ENCODE results near the gene FNDC10. TPM values are rescaled to one million over a fixed set of nuclear protein-coding genes. Genes with fewer than 3 reads are reported as not detected.

The FNDC10 gene
- total RNA-seq, 2 experiments from 2014 or later = 0.94 to 1.2 TPM

GRCh38 chr1:1631782-1632420 is 32.0 kb upstream of the FNDC10 start, which contains the start of gene MMP23B:
Gene MMP23B (plus strand): TSS chr1:1632173. CDS start chr1:1632219, 46 bp downstream.
- H3K4me1 Mint-ChIP-seq (ENCODE audit: low read depth) = peaks cover 4% of the 10 kb centered on the region
- intact Hi-C loops (cut with micrococcal nuclease) = no loop called here
- H3K4me3 Mint-ChIP-seq = no peak within 1 kb of the TSS
- H3K9me3 Mint-ChIP-seq = no peaks in the 10 kb centered on the region
- peaks cover 2% of the 10 kb centered on the region for H3K36me3 Mint-ChIP-seq (ENCODE audit: low read depth)
- H3K27me3 Mint-ChIP-seq (ENCODE audit: low read depth) = peaks cover 4% of the 10 kb centered on the region
- CTCF ChIA-PET = no interaction called here
- no peak for DNase-seq
- H3K27ac Mint-ChIP-seq = no peak within 1 kb of the TSS

- Mint-ChIP-seq H3K4me3 (no peak overlapping the region), H3K36me3 (ENCODE audit: low read depth) (peaks cover 2% of the 10 kb centered on the region), H3K4me1 (ENCODE audit: low read depth) (peaks cover 4% of the 10 kb centered on the region), H3K27me3 (ENCODE audit: low read depth) (peaks cover 4% of the 10 kb centered on the region), H3K27ac (no peak overlapping the region), H3K9me3 (no peaks in the 10 kb centered on the region)
- intact Hi-C loops (cut with micrococcal nuclease) = no loop called here
- DNase-seq = no peak
- CTCF ChIA-PET = interaction anchor here (0.7 kb wide), 1 partner anchor 407 kb away, joined by 3 read pairs; no protein-coding TSS in a partner anchor
These were observed 31.2 kb upstream of the FNDC10 start for GRCh38 chr1:1630965-1631781.

DNA sequence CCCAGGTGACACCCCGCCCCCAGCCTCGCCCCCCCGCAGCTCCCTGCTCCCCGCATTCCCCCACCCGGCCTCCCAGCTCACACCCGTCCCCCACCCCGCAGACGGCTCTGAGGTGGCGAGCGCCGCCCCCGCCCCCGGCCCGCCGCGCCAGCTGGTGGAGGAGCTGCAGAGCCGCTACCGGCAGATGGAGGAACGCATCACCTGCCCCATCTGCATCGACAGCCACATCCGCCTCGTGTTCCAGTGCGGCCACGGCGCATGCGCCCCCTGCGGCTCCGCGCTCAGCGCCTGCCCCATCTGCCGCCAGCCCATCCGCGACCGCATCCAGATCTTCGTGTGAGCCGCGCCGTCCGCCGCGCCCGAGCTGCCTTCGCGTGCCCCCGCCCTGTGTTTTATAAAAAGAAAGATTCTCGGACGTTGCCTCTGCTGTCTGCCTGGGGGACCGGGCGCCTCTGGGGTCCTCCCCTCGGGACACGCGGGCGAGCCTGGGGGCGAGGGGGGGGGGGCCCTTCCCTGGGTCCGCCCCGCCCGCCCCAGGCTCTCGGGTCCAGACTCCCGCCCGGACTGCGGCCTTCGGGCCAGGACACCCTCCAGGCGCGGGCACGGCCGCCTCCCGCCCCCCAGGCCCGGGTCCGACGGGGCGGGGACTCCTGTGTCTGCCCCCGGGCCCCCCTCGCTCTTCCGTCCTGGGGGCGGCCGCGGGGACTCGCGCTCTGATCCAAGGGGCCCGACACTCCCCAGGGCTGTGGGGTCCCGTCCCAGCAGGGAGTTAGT is 30.4 kb upstream of the FNDC10 start:
- peaks cover 4% of the 10 kb centered on the region for H3K4me1 Mint-ChIP-seq (ENCODE audit: low read depth)
- H3K36me3 Mint-ChIP-seq (ENCODE audit: low read depth) = peaks cover 2% of the 10 kb centered on the region
- no peaks in the 10 kb centered on the region for H3K9me3 Mint-ChIP-seq
- peaks cover 4% of the 10 kb centered on the region for H3K27me3 Mint-ChIP-seq (ENCODE audit: low read depth)
- peak; percentile 92 for DNase-seq
- CTCF ChIA-PET = interaction anchor here (0.7 kb wide), 1 partner anchor 408 kb away, joined by 3 read pairs; no protein-coding TSS in a partner anchor
- H3K4me3 Mint-ChIP-seq = peak overlapping the region; percentile 68
- peak overlapping the region; percentile 78 for H3K27ac Mint-ChIP-seq
- intact Hi-C loops (cut with micrococcal nuclease) = no loop called here

GRCh38 chr1:1629430-1630190 is 29.7 kb upstream of the FNDC10 start:
- intact Hi-C loops (cut with micrococcal nuclease) = loop anchor here (2.0 kb wide), 1 partner anchor 15 kb away; the partner anchor contains the start of gene MIB2
- Mint-ChIP-seq H3K27ac (no peak overlapping the region), H3K4me3 (peak overlapping the region; percentile 42), H3K27me3 (ENCODE audit: low read depth) (peaks cover 4% of the 10 kb centered on the region), H3K36me3 (ENCODE audit: low read depth) (peaks cover 2% of the 10 kb centered on the region), H3K9me3 (no peaks in the 10 kb centered on the region), H3K4me1 (ENCODE audit: low read depth) (peaks cover 4% of the 10 kb centered on the region)
- CTCF ChIA-PET = interaction anchor here (1.2 kb wide), 2 partner anchors 9 to 12 kb away, joined by 3 to 4 read pairs; no protein-coding TSS in a partner anchor
- DNase-seq = peak; percentile 41

DNA sequence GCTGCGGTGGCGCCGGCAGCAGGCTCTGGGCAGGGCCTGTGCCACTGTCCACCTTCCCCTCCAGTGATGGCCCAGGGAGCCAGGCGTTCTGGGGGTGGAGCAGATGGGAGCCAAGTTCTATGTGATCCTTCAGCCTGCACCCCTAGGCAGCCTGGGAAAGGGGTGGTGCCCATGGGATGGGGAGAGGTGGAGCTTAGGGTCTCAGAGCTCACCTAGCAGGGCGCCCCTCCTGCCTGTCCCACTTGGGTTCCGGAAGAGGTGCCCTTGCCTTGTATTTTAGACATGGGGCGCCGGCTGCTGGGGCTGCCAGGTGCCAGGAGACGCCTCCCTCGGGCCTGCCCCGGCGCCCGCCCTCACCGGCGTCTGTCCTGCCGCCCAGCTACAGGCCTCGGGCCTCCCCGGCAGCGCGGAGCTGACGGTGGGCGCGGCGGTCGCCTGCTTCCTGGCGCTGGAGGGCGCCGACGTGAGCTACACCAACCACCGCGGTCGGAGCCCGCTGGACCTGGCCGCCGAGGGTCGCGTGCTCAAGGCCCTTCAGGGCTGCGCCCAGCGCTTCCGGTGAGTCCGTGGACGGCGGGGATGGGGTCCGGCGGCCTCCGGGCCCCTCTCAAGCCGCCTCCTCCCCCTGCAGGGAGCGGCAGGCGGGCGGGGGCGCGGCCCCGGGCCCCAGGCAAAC is 29.0 kb upstream of the FNDC10 start:
- Mint-ChIP-seq H3K36me3 (ENCODE audit: low read depth) (peaks cover 2% of the 10 kb centered on the region), H3K27ac (no peak overlapping the region), H3K4me1 (ENCODE audit: low read depth) (peaks cover 4% of the 10 kb centered on the region), H3K4me3 (peak overlapping the region; percentile 12), H3K27me3 (ENCODE audit: low read depth) (peaks cover 4% of the 10 kb centered on the region), H3K9me3 (no peaks in the 10 kb centered on the region)
- intact Hi-C loops (cut with micrococcal nuclease) = loop anchor here (2.0 kb wide), 1 partner anchor 14 kb away; the partner anchor contains the start of gene MIB2
- CTCF ChIA-PET = interaction anchor here (1.2 kb wide), 2 partner anchors 8 to 11 kb away, joined by 3 to 4 read pairs; no protein-coding TSS in a partner anchor
- peak; percentile 56 for DNase-seq

DNA sequence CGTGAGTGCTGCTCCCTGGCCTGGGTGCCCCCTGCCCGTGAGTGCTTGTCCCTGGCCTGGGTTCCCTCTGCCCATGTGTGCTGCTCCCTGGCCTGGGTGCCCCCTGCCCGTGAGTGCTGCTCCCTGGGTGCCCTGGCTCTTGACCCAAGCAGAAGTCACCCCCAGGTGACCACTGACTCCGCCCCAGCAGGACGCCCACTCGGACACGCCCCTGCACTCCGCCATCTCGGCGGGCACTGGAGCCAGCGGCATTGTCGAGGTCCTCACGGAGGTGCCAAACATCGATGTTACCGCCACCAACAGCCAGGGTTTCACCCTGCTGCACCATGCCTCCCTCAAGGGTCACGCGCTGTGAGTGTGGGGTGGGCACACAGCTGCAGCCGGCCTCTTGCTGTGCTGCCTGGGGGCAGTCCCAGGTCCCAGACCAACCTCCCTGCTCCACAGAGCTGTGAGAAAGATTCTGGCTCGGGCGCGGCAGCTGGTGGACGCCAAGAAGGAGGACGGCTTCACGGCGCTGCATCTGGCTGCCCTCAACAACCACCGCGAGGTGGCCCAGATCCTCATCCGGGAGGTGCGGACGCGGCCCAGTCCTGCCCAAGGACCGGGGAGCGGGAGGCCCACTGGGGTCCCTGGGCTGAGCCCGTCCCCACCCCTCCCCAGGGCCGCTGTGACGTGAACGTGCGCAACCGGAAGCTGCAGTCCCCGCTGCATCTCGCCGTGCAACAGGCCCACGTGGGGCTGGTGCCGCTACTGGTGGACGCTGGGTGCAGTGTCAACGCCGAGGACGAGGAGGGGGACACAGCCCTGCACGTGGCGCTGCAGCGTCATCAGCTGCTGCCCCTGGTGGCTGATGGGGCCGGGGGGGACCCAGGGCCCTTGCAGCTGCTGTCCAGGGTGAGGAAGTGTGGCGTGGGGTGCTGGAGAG is 28.2 kb upstream of the FNDC10 start:
- H3K27ac Mint-ChIP-seq = no peak overlapping the region
- intact Hi-C loops (cut with micrococcal nuclease) = loop anchor here (2.0 kb wide), 1 partner anchor 13 kb away; the partner anchor contains the start of gene MIB2
- DNase-seq = no peak
- peaks cover 2% of the 10 kb centered on the region for H3K36me3 Mint-ChIP-seq (ENCODE audit: low read depth)
- H3K4me3 Mint-ChIP-seq = no peak overlapping the region
- H3K9me3 Mint-ChIP-seq = no peaks in the 10 kb centered on the region
- CTCF ChIA-PET = interaction anchor here (1.2 kb wide), 2 partner anchors 7 to 10 kb away, joined by 3 to 4 read pairs; no protein-coding TSS in a partner anchor
- H3K4me1 Mint-ChIP-seq (ENCODE audit: low read depth) = peaks cover 4% of the 10 kb centered on the region
- H3K27me3 Mint-ChIP-seq (ENCODE audit: low read depth) = peaks cover 4% of the 10 kb centered on the region

DNA sequence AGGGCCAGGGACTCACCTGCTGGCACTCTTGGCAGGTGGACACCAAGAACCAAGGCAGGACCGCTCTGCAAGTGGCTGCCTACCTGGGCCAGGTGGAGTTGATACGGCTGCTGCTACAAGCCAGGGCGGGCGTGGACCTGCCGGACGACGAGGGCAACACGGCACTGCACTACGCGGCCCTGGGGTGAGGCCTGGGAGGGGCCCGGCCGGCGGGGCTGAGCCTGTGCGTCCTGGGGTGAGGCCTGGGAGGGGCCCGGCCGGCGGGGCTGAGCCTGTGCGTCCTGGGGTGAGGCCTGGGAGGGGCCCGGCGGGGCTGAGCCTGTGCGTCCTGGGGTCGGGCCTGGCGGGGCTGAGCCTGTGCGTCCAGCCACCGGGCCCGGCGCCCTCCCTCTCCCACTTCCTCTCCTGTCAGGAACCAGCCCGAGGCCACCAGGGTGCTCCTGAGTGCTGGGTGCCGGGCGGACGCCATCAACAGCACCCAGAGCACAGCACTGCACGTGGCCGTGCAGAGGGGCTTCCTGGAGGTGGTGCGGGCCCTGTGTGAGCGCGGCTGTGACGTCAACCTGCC is 27.4 kb upstream of the FNDC10 start:
- H3K9me3 Mint-ChIP-seq = no peaks in the 10 kb centered on the region
- H3K27me3 Mint-ChIP-seq (ENCODE audit: low read depth) = peaks cover 4% of the 10 kb centered on the region
- no peak overlapping the region for H3K4me3 Mint-ChIP-seq
- CTCF ChIA-PET = no interaction called here
- no peak for DNase-seq
- no peak overlapping the region for H3K27ac Mint-ChIP-seq
- peaks cover 2% of the 10 kb centered on the region for H3K36me3 Mint-ChIP-seq (ENCODE audit: low read depth)
- peaks cover 4% of the 10 kb centered on the region for H3K4me1 Mint-ChIP-seq (ENCODE audit: low read depth)
- intact Hi-C loops (cut with micrococcal nuclease) = no loop called here

GRCh38 chr1:1626207-1627141 is 26.5 kb upstream of the FNDC10 start:
- Mint-ChIP-seq H3K27ac (no peak overlapping the region), H3K9me3 (no peaks in the 10 kb centered on the region), H3K27me3 (ENCODE audit: low read depth) (peaks cover 3% of the 10 kb centered on the region), H3K36me3 (ENCODE audit: low read depth) (peaks cover 2% of the 10 kb centered on the region), H3K4me1 (ENCODE audit: low read depth) (peaks cover 3% of the 10 kb centered on the region), H3K4me3 (no peak overlapping the region)
- DNase-seq = no peak
- CTCF ChIA-PET = no interaction called here
- intact Hi-C loops (cut with micrococcal nuclease) = no loop called here

DNA sequence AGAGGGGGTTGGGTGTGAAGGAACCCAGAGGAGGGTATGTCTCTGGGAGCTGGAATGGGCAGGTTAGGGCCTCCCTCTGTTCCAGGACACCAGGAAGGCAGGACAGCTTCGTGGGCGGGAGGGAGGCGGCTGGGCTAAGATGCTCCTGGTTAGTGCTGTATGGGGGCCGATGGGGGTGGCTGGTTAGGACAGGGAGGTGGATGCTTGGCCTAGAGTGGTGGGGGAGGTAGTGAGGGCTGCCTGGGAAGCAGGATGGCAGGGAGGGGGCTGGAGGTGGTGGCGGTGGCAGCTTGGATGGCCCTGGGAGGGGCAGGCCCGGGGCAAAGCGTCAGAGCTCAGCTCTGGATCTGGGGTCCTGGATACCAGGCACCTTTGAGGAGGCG is 25.9 kb upstream of the FNDC10 start:
- Mint-ChIP-seq H3K36me3 (ENCODE audit: low read depth) (peaks cover 2% of the 10 kb centered on the region), H3K9me3 (no peaks in the 10 kb centered on the region), H3K27me3 (ENCODE audit: low read depth) (peaks cover 3% of the 10 kb centered on the region), H3K27ac (no peak overlapping the region), H3K4me3 (no peak overlapping the region), H3K4me1 (ENCODE audit: low read depth) (peaks cover 3% of the 10 kb centered on the region)
- CTCF ChIA-PET = no interaction called here
- DNase-seq = no peak
- intact Hi-C loops (cut with micrococcal nuclease) = no loop called here
